MCF 10A (cell line): ENCODE results near the gene ARL8A. TPM values are rescaled to one million over a fixed set of nuclear protein-coding genes. Genes with fewer than 3 reads are reported as not detected.
A peak's percentile ranks its signal among the peaks of the same experiment; 100 is the strongest.

ENCODE experiments used
- BruUV-seq: library from RNA; stranded (reverse); fragments of 400-500 nt; replicated peaks from 2 replicates; lab custom pipeline; 2021; lab: Mats Ljungman, UMichigan
- CTCF ChIA-PET: fragments of 300-600 bp; sonication (Branson Sonifier 250); formaldehyde crosslinking; extraction: SDS; loops from one replicate; lab custom pipeline; 2021; ENCODE audit warnings: antibody characterized with exemption, inconsistent platforms; lab: Yijun Ruan, JAX
- POLR2A ChIA-PET: fragments of 300-600, 350-650 bp; sonication (Branson Sonifier 250); formaldehyde crosslinking; extraction: SDS; loops from one replicate; lab custom pipeline; 2020; ENCODE audit warnings: antibody characterized with exemption, inconsistent platforms; lab: Yijun Ruan, JAX
- DNase-seq: peaks from one replicate; pipeline ENCODE4 v3.0.0-alpha.2; 2018; ENCODE audit not compliant: unreplicated experiment
- H3K27ac Mint-ChIP-seq: one replicate; pipeline ENCODE4 v1.8.0; 2022; ENCODE audit warnings: mild to moderate bottlenecking, low read depth, mixed read lengths; ENCODE audit not compliant: unreplicated experiment
- H3K27me3 Mint-ChIP-seq: one replicate; pipeline ENCODE4 v1.8.0; 2022; ENCODE audit warnings: mixed read lengths; ENCODE audit not compliant: insufficient read depth, unreplicated experiment
- H3K36me3 Mint-ChIP-seq: one replicate; pipeline ENCODE4 v1.8.0; 2022; ENCODE audit warnings: mild to moderate bottlenecking, moderate library complexity, mixed read lengths; ENCODE audit not compliant: insufficient read depth, unreplicated experiment
- H3K4me1 Mint-ChIP-seq: one replicate; pipeline ENCODE4 v1.8.0; 2022; ENCODE audit warnings: mixed read lengths; ENCODE audit not compliant: insufficient read depth, unreplicated experiment
- H3K4me3 Mint-ChIP-seq: one replicate; pipeline ENCODE4 v1.8.0; 2022; ENCODE audit warnings: mild to moderate bottlenecking, moderate library complexity, mixed read lengths; ENCODE audit not compliant: unreplicated experiment
- H3K9me3 Mint-ChIP-seq: one replicate; pipeline ENCODE4 v1.8.0; 2022; ENCODE audit warnings: mixed read lengths; ENCODE audit not compliant: unreplicated experiment
- CTCF ChIP-seq: fragments of 200-600 bp; IDR thresholded peaks from one replicate; pipeline ENCODE4 v1.8.0; 2022; ENCODE audit warnings: antibody characterized with exemption, mild to moderate bottlenecking; ENCODE audit not compliant: unreplicated experiment
- intact Hi-C: fragments of 100-400 bp; cut with micrococcal nuclease; formaldehyde crosslinking; loops from 2 replicates; pipeline ENCODE4 v1.14.1; 2022
- total RNA-seq: library from RNA; stranded (reverse); gene quantifications from 2 replicates; pipeline ENCODE4 v1.2.3, GENCODE V29; 2022

ARL8A gene
- total RNA-seq, 1 experiment from 2014 or later = 94.8 TPM

GRCh38 chr1:202179828-202180750 lies 35.6 kb upstream of the ARL8A start:
- CTCF ChIA-PET = interaction anchor here (0.6 to 2.0 kb wide), 16 partner anchors 9 to 251 kb away, joined by 3 to 11 read pairs (median 4); no protein-coding TSS in a partner anchor
- Mint-ChIP-seq H3K36me3 (no peaks in the 10 kb centered on the region), H3K27me3 (peaks cover 40% of the 10 kb centered on the region), H3K4me3 (no peak overlapping the region), H3K9me3 (no peaks in the 10 kb centered on the region), H3K27ac (no peak overlapping the region), H3K4me1 (peaks cover 11% of the 10 kb centered on the region)
- intact Hi-C loops = loop anchor here (10.0 kb wide), 1 partner anchor 265 kb away; no protein-coding TSS in a partner anchor
- BruUV-seq = no TSS peak
- POLR2A ChIA-PET = interaction anchor here (0.6 to 0.7 kb wide), 2 partner anchors 104 to 416 kb away, joined by 3 read pairs; no protein-coding TSS in a partner anchor
- no peak for DNase-seq
- TF ChIP-seq CTCF = no peak

- Mint-ChIP-seq H3K27ac (no peak overlapping the region), H3K4me3 (no peak overlapping the region), H3K27me3 (peaks cover 24% of the 10 kb centered on the region), H3K9me3 (no peaks in the 10 kb centered on the region), H3K36me3 (no peaks in the 10 kb centered on the region), H3K4me1 (no peaks in the 10 kb centered on the region)
- ChIA-PET CTCF (interaction anchor here (0.7 to 4.8 kb wide), 5 partner anchors 8 to 520 kb away, joined by 3 to 49 read pairs (median 15); partner anchors contain the start of gene LGR6), POLR2A (interaction anchor here (0.6 kb wide), 1 partner anchor 51 kb away, joined by 3 read pairs; no protein-coding TSS in a partner anchor)
- peak; percentile 12 for TF ChIP-seq CTCF
- no peak for DNase-seq
- intact Hi-C loops = no loop called here
- BruUV-seq = no TSS peak
These were observed 32.7 kb upstream of the ARL8A start for GRCh38 chr1:202176949-202177927.

- ChIA-PET POLR2A (interaction anchor here (1.0 kb wide), 1 partner anchor 20 kb away, joined by 3 read pairs; no protein-coding TSS in a partner anchor), CTCF (interaction anchor here (0.6 to 4.8 kb wide), 8 partner anchors 11 to 851 kb away, joined by 3 to 49 read pairs (median 4); partner anchors contain the start of gene LGR6)
- no peak for TF ChIP-seq CTCF
- BruUV-seq = no TSS peak
- Mint-ChIP-seq H3K36me3 (no peaks in the 10 kb centered on the region), H3K4me1 (no peaks in the 10 kb centered on the region), H3K27me3 (peaks cover 13% of the 10 kb centered on the region), H3K4me3 (no peak overlapping the region), H3K27ac (no peak overlapping the region), H3K9me3 (no peaks in the 10 kb centered on the region)
- intact Hi-C loops = no loop called here
- DNase-seq = no peak
These were observed 29.5 kb upstream of the ARL8A start for GRCh38 chr1:202173993-202174392.
